ENCODE measurements around the gene SRPK2.
"Not testable (repeated sequence)": the region's sequence is repeated elsewhere in the genome, so short reads cannot be mapped to it uniquely, and the experiment has no call there.

The SRPK2 gene

DNA sequence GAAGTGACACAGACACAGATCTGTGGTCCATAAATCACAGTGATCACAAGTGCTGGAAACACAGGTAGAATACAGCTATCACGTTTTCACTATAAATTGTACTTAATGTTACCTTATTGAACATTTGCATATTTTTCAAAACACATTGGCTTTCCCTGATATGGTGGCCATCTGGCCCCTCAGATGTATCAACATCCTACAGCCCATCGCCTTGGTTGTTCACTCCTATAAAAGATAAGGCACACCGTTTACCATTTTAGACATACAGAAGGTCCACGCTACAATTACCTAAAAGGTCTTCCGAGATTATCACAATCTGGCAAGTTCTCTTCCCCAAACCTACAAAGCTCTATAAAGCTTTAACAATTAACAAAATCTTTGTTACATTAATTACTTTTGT, 91.4 kb downstream of the SRPK2 start:
- DNase-seq: no peak

DNA sequence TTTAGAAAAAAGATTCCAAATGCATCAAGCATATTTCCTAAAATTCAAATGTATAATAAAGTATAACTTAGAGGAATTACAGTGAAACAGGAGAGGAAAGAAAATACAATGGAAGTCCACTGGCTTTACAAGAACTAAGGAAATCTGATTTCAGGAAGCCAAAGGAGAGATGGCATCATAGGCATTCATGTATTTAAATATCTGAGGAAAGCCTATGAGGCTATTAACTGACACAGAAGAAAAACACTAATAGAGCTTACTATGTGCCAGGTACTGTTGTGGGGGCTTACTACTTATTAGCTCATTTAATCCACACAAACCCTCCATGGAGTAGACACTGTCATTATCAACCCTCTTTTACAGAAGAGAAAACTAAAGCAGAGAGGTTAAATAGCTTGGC, 92.2 kb downstream of the SRPK2 start:
- no peak for DNase-seq

DNA sequence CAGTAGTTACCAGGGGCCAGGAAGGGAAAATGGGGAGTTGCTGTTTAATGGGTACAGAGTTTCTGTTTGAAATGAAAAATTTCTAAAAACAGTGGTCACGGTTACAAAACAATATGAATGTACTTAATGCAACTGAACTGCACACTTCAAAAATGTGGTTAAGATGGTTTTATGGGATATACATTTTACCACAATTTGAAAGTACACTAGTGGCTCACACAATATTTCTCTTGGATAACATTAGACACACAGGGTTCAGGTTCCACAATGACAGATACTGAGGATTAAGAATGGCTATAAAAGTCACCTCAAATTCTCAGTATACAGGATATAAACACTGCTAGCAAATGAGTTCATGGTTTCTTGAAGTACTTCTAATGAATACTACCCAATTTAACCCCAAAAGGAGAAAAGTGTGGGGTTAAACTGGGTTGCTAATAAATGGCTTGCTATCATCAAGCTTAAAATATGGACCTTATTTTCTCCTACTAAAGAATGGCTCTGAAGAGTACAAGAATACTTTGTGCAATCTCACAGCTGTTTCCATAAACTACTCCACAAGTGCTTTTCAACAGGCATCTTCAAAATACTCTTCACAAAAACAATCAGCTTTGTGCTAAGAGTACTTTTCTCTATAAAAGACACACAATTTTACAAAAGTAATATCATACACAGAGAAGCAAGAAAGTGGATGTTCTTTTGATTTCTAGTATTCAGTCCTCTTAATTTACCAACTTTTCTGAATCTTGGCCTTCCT, 92.9 kb downstream of the SRPK2 start:
- DNase-seq: no peak

DNA sequence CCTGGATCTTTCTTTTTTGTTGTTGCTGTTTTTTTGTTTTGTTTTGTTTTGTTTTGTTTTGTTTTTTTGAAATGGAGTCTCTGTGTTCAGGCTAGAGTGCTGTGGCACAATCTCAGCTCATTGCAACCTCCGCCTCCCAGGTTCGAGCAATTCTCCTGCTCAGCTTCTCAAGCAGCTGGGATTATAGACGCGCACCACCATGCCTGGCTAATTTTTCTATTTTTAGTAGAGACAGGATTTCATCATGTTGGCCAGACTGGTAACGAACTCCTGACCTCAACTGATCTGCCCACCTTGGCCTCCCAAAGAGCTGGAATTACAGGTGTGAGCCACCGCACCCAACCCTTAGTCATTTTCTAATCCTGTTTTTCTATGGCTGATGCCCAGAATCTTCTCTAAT, 94.2 kb downstream of the SRPK2 start:
- not testable (repeated sequence) for DNase-seq

DNA sequence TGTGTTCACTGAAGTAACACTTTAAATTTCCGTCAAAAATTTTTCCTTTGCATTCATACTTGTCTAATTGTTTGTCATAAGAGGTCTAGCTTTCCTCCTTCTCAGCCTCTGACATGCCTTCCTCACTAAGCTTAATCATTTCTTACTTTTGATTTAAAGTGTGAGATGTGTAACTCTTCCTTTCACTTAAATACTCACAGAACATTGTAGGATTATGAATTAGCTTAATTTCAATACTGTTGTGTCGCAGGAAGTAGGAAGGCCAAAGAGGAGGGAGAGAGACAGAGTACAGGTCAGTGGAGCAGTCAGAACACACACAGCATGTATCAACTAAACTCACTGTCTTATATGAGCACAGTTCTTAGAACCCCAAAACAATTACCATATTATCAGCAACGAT, 99.0 kb downstream of the SRPK2 start:
- no peak for DNase-seq

DNA sequence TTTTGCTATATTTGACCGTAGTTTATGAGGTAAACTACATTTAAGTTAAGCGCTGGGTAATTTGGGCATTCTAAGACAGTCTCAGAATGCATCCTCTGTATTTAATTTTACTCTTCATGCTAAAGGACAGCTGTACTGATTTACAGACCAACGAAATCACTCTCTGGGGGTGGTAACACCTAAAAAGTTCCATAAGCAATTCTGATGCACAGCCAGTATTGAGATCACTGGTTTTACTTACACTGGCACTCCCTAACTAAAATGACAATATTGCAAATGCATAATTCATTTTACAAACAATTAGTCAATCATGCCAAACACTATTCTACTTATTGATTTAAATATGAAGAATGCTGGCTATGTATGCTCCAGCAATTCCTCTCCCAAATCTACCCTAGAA, 102.3 kb downstream of the SRPK2 start:
- no peak for DNase-seq

DNA sequence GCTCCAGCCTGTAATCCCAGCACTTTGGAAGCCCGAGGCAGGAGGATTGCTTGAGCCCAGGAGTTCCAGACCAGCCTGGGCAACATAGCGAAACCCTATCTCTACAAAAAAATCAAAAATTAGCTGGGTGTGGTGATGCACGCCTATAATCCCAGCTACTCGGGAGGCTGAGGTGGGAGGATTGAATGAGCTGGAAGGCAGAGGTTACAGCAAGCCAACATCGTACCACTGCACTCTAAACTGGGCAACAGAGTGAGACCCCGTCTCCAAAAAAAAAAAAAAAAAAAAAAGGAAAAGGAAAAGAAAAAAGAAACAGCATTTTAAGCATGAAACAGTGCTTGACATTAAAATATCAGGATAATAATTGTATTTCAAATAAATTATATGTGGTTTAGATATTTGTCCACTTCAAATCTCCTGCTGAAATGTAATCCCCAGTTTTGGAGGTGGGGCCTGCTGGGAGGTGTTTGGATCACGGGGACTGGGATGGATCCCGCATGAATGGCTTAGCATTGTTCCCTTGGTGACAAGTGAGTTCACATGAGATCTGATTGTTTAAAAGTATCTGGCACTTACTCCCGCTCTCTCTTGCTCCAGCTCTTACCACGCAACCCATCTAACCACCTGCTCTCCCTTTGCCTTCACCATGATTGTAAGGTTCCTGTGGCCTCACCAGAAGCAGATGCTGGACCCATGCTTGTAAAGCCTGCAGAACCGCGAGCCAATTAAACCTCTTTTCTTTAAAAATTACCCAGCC, 103.4 kb downstream of the SRPK2 start:
- DNase-seq: no peak

DNA sequence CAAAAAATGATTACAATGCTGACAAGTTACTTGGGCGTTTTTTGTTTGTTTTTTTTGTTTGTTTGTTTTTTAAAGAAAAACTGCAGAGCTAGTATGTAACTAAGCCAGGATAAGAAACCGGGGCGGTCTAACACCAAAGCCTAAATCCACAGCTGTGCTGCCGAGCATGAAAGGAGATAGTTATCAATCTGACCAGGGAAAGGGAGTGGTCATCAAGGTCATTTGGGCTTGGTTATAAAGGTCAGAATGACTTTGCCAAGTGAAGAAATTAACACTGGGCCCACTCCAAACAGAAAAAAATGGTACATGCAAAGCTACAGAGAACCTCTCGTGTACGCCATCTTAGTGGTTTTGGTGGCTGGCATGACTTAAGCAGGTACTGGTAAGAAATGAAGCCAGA, 104.7 kb downstream of the SRPK2 start:
- no peak for DNase-seq

DNA sequence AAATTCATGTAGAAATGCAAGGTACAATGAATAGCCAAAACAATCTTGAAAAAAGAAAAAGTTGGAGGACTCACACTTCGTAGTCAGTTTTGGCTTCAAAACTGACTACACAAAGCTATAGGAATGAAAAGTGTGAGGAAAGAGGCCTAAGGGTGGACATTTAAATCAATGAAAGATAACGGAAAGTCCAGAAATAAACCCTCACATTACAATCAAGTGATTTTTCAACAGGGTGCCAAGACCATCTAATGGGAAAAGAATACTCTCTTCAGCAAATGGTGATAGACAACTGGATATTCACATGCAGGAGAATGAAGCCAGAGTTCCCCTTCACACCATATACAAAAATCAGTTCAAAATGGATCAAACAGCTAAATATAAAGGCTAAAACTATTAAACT, 106.8 kb downstream of the SRPK2 start:
- no peak for DNase-seq

DNA sequence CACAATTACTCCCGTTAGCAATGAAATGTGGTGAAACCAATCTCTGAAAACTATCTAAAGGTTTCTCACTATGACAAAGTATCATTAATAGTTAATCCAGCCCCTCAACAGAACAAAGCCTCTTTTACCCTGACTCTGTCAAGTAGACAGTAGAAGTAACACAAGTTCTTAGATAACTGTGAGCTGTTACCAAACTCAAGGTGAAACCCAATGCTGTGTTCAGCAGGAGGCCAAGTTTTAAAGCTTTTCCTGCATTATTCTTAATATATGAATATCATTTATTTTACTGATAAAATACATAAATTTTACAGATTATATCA, 109.1 kb downstream of the SRPK2 start:
- no peak for DNase-seq

DNA sequence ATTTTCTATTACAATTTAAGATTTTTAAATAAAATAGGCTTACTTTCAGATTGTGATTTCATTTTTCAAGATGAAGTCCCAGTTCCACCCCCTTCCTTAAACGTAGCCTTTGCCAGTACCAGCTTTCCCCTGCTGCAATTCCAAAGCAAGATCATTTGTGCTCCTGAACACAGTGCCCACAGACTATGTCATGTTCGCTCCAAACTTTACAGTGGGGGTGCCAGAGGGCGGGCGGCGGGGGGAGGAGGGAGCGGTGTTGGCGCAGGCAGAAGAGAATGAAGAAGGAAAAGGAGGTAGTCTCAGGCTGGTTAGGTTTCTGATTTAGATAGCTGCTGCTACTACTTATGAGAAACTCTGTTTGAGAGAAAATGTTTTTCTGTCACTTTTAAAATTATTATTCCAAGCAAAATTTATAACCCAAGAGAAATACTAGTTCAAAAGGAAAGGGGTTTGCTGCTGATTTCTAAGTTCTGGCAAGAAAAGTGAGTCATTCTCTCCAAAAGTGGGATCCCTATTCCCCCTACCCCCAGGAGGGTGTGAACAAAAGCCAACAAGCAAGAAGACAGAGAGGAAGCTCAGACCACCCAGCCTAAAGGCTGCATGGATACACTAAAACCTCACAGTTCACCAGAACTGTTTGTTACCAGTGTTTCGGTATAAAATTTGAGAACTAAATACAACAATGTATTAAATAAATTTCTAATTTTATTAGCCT, 109.6 kb downstream of the SRPK2 start:
- no peak for DNase-seq

DNA sequence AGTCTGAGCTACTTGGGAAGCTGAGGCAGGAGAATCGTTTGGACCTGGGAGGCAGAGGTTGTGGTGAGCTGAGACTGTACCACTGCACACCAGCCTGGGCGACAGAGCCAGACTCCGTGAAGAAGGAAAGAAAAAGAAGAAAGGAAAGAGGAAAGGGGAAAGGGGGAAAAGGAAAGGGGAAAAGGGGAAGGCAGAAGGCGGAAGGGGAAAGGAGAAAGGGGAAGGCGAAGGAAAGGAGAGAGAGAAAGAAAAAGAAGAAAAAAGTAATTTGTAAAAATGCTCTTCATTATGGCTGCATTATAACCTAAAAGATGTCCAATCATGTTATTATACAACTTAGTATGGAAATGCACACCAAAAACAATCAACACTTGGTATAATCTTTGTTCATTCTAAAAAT, 110.2 kb downstream of the SRPK2 start:
- no peak for DNase-seq

DNA sequence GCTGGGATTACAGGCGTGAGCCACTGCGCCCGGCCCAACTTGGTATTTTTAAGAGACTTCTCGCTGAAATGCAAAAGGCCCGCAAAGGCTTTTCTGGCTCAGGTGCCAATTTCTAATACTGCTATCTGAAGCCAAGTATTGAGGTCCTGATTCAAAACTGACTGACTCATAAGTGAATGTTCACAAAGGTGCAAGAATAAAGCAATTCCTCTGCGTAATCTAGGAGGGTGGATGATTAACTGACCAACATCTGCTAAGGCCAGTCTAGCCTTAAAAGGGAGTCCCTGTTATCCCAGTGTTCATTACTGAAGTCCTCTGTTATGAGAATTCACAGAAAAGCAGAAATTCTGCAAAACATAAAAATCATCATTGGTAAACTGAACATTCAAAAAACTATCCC, 111.4 kb downstream of the SRPK2 start:
- DNase-seq: no peak

DNA sequence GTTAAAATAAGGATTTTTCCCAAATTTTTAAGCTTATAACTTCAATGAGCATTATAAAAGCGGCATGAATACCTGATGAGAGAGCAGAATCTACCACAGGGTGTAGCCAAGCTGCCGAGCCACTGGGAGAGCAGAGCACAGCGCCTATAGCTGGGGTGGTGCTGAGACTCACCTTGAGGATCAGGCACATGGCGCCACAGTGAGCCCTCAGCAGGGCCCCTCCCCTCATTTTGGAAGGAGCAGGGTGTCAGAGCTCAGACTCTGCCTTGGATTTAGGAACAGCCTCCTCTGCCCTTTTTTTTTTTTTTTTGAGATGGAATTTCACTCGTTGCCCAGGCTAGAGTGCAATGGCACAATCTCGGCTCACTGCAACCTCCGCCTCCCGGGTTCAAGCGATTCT, 118.6 kb downstream of the SRPK2 start:
- no peak for DNase-seq

DNA sequence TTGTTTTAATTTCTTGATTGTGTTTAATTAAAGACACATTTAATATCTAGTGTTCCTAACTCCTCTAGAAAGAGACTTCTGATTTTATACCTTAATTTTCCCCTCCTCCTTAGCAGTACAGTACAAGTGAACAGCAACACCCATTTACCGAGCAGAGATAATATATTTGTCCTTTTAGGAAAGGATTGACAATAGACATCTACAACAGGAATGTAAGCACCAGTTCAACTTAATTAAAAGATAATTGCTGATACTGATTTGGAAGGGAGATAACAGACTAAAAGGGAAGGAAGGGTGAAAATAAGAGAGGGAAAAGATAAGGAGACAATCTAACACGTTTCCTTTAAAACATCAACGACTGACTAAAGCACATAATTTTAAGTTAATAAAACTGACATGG, 119.3 kb downstream of the SRPK2 start:
- no peak for DNase-seq

DNA sequence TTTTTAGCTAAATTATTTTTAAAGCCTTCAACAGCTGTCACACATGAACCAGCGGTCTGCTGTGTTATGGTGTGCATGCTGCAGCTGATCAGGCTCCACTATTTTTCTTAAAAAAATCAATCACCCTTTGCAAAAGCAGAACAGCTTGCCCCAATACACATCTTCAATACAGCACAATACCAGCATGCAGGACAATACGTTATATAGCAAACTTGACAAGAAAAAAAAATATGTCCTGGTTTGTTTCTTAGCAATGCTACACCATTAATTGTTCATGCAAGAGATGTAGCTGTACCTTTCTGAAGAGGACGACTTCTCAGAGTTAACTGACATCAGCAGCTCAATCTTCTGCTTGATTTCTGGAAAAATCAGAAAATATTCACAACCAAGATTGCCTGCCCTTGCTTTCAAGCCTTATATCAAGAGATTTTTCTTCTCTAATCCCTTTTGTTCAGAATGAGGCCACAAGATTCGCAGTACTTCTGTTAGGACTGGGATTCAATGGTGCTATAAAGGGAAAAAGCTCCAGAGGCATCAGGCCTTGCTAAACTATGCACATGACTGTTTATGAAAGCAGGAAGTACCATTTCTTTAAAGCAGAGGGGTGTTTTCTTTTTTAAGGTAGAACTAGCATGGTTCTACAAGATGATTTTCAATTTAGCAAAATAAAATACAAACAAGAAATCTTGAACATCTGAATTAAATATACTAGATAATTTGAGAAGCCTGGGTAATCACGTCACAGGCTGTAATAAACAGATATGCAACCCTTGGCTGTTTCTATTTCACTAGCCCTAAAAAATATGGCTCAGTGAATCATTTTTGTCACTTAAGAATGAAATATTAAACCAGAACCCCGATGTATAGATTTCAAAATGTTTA, 120.0 kb downstream of the SRPK2 start:
- DNase-seq: peak; percentile 37

DNA sequence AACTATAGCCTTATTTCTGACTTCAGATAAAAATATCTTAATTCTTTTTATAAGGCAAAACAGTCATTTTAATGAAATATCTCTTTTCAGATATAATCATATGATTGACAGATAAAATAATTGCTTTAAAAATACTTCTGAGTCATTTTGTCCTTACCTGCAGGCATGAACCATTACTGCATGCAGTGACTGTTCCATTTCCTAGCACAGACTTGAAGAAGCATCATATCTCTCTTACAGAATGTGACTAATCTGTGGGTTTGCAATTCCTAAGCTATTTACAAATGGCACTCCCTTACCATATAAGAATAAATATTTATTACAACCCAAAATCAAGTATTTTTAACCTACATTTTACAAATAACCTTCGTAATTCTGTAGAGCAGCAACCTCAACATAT, 120.7 kb downstream of the SRPK2 start:
- DNase-seq: no peak

DNA sequence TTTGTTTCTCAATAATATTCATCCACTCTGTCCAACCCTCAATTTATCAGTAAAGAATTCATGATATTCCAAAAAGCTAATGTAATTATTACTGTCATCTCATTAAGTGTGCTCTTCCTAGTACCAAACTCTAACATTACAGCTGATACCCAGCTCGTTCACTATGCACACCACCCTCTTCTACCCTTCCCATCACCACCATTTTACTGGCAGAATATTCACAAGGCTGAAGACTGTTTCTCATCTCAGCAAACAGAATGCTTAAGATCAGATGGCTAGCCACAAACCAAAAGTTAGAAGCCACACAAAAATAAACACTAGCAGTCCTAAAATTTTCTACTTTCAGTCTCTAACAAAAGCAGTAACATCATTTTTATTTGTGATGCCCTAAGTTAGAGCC, 121.5 kb downstream of the SRPK2 start:
- DNase-seq: no peak

DNA sequence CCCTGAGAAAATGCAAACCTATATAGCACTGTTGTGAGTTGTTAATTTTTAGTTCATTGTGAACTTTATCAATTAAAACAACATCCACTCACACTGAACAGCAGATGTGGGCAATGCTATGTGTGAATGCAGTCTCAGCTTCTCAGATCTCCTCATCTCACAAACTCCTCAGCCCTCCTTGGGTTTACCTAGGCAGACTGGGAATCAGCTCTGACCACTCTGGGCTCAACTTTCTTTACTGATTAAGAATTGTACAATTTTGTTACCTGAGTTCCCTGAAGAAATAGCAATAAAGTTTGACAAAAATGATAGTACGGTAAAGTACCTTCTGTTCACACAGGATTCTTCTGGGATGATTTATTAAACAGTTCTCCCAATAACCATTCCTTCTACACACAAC, 124.0 kb downstream of the SRPK2 start:
- DNase-seq: no peak

DNA sequence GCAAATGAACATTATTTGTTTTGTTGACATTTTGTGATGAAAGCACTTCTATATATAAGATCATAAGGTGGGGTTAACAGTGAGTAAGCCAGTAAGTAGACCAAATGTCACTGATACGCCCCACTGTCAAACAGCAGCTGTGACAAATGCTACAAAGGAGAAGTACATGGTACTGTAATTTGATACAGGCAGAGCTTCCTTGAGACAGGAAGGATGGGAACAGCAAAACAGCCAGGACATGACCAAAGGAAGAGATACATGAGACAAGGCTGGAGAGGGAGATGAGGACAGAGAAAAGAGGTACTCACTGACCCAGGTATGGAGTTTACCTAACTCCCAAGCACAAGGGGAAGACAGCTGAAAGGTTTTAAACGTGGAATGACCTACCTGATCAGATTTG, 127.0 kb downstream of the SRPK2 start:
- no peak for DNase-seq

DNA sequence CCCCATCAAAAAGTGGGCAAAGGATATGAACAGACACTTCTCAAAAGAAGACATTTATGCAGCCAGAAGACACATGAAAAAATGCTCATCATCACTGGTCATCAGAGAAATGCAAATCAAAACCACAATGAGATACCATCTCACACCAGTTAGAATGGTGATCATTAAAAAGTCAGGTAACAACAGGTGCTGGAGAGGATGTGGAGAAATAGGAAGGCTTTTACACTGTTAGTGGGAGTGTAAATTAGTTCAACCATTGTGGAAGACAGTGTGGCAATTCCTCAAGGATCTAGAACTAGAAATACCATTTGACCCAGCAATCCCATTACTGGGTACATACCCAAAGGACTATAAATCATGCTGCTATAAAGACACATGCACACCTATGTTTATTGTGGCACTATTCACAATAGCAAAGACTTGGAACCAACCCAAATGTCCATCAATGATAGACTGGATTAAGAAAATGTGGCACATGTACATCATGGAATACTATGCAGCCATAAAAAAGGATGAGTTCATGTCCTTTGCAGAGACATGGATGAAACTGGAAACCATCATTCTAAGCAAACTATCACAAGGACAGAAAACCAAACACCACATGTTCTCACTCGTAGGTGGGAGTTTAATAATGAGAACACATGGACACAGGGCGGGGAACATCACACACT, 128.4 kb downstream of the SRPK2 start:
- DNase-seq: not testable (repeated sequence)

DNA sequence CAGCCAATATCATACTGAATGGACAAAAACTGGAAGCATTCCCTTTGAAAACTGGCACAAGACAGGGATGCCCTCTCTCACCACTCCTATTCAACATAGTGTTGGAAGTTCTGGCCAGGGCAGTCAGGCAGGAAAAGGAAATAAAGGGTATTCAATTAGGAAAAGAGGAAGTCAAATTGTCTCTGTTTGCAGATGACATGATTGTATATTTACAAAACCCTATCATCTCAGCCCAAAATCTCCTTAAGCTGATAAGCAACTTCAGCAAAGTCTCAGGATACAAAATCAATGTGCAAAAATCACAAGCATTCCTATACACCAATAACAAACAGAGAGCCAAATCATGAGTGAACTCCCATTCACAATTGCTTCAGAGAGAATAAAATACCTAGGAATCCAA, 129.8 kb downstream of the SRPK2 start:
- not testable (repeated sequence) for DNase-seq

DNA sequence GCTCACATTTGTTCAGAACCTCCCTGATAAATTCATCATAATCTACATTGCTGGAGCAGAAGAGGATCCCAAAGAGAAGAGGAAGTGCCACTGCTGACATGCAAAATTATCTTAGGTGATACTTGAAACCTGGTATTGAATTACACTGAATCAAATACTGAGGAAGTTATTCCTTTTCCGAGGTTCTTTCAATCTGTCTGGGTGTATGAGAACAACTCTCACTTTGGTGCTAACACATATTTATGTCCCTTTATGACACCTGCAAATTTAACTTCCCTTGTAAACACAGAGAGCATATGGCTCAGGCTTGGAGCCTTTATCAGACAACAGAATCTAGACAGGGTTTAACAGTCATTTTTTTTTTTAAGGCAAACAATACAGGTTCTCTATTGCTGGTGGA, 131.4 kb downstream of the SRPK2 start:
- DNase-seq: no peak

All from SHP77 treated with DMSO at 0.1 percent for 48 hours (cell line).